Progenitor cell of endocrine pancreas (in vitro differentiated cells): Measurements from ENCODE around the gene PADI6. TPM values are rescaled to one million over a fixed set of nuclear protein-coding genes. Genes with fewer than 3 reads are reported as not detected.

Experiments
- DNase-seq: peaks from one replicate; pipeline ENCODE4 v3.0.0; 2021; ENCODE audit warnings: low spot score; ENCODE audit not compliant: unreplicated experiment
- H3K27ac Mint-ChIP-seq: 2 replicates; pipeline ENCODE4 v1.8.0; 2021; ENCODE audit warnings: mild to moderate bottlenecking, moderate library complexity, mixed read lengths
- H3K27me3 Mint-ChIP-seq: 2 replicates; pipeline ENCODE4 v1.8.0; 2021; ENCODE audit warnings: mixed read lengths
- H3K36me3 Mint-ChIP-seq: 2 replicates; pipeline ENCODE4 v1.8.0; 2022; ENCODE audit warnings: mixed read lengths; ENCODE audit not compliant: insufficient read depth
- H3K4me1 Mint-ChIP-seq: 2 replicates; pipeline ENCODE4 v1.8.0; 2021; ENCODE audit warnings: low read depth, mixed read lengths
- H3K4me3 Mint-ChIP-seq: 2 replicates; pipeline ENCODE4 v1.8.0; 2021; ENCODE audit warnings: low read depth, mild to moderate bottlenecking, moderate library complexity, mixed read lengths
- H3K9me3 Mint-ChIP-seq: 2 replicates; pipeline ENCODE4 v1.8.0; 2021; ENCODE audit warnings: low read depth, mixed read lengths
- CTCF ChIP-seq: fragments of 200-600 bp; sonication (generic); IDR thresholded peaks from one replicate; pipeline ENCODE4 v1.5.0; 2021; ENCODE audit warnings: antibody characterized with exemption, mild to moderate bottlenecking; ENCODE audit not compliant: unreplicated experiment
- total RNA-seq: library from RNA; stranded (reverse); gene quantifications from 2 replicates; pipeline ENCODE4 v1.2.1, GENCODE V29; 2021

Gene PADI6
- total RNA-seq, 1 donor from 2014 or later: not detected

- no peak for TF ChIP-seq CTCF
- H3K4me1 Mint-ChIP-seq: peaks cover 2% of the 10 kb centered on the region
- no peaks in the 10 kb centered on the region for H3K9me3 Mint-ChIP-seq
- DNase-seq: no peak
- peaks cover 44% of the 10 kb centered on the region for H3K36me3 Mint-ChIP-seq
- H3K4me3 Mint-ChIP-seq: no peak overlapping the region
- no peaks in the 10 kb centered on the region for H3K27me3 Mint-ChIP-seq
- peak overlapping the region; percentile 45 for H3K27ac Mint-ChIP-seq
These were observed 50.5 kb downstream of the PADI6 start for GRCh38 chr1:17422461-17422860.

- Mint-ChIP-seq H3K36me3 (peaks cover 44% of the 10 kb centered on the region), H3K9me3 (no peaks in the 10 kb centered on the region), H3K4me1 (peaks cover 2% of the 10 kb centered on the region), H3K4me3 (no peak overlapping the region), H3K27me3 (no peaks in the 10 kb centered on the region), H3K27ac (peak overlapping the region; percentile 16)
- no peak for TF ChIP-seq CTCF
- no peak for DNase-seq
These were observed 51.8 kb downstream of the PADI6 start for GRCh38 chr1:17423781-17424245.

GRCh38 chr1:17425806-17426600, 54.0 kb downstream of the PADI6 start:
- Mint-ChIP-seq H3K9me3 (no peaks in the 10 kb centered on the region), H3K4me3 (no peak overlapping the region), H3K27ac (peak overlapping the region; percentile 86), H3K36me3 (peaks cover 37% of the 10 kb centered on the region), H3K4me1 (peaks cover 6% of the 10 kb centered on the region), H3K27me3 (no peaks in the 10 kb centered on the region)
- DNase-seq: no peak
- TF ChIP-seq CTCF: no peak

DNA sequence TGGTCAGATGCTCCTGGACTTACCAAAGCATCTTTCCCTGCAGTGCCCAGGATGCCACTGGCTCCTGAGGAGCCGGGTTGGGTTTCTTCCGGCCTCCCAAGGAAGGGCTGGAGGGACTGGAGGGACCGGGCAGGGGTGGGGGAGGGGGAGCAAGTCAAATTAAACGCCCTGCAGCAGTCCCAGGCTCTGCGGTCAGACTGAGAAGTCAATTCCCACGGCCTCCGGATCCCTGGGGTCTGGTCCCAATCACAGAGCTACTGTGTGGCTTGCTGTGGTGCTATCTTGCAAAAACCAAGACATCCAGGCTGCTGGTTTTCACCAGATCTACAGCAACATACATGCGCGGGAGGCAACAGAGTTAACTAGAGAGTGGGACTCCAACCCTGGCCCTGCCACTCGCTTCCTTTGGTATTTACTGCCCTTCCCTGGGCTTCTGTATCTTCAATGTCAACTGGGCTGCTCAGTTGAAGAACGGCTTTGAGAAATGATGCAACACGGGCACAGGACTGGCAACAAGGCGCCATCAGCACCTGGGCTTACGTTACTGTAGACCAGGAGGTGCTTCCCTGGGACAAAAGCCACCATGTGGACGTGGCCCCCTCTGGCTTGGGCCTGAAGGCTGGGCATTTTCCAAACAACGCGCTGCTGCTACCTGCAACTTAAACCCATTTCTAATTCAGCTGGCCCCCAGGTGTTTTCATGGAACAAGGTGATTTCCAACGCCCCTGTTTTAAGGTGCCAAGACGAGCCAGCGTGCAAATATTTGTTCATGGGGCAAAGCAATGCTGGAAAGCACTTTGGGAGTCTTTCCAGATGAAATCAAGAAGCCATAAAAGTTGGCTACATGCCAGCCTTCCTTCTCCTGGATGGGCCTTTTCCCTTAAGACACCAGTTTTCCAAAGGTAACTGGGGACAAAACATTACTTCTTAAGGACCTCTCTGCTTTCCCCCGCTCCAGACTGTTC, 56.0 kb downstream of the PADI6 start:
- Mint-ChIP-seq H3K4me3 (no peak overlapping the region), H3K9me3 (no peaks in the 10 kb centered on the region), H3K27ac (no peak overlapping the region), H3K27me3 (no peaks in the 10 kb centered on the region), H3K4me1 (peaks cover 5% of the 10 kb centered on the region), H3K36me3 (peaks cover 35% of the 10 kb centered on the region)
- TF ChIP-seq CTCF: no peak
- no peak for DNase-seq

GRCh38 chr1:17429183-17429582, 57.2 kb downstream of the PADI6 start:
- Mint-ChIP-seq H3K4me3 (no peak overlapping the region), H3K9me3 (no peaks in the 10 kb centered on the region), H3K4me1 (peaks cover 6% of the 10 kb centered on the region), H3K27ac (peak overlapping the region; percentile 69), H3K36me3 (peaks cover 32% of the 10 kb centered on the region), H3K27me3 (no peaks in the 10 kb centered on the region)
- no peak for DNase-seq
- TF ChIP-seq CTCF: no peak
